NCI-H1417 treated with DMSO at 0.1 percent for 48 hours (cell line): Measurements from ENCODE around the gene ZNF774.
A peak's percentile ranks its signal among the peaks of the same experiment; 100 is the strongest.
"Not testable (repeated sequence)": the region's sequence is repeated elsewhere in the genome, so short reads cannot be mapped to it uniquely, and the experiment has no call there.

ENCODE experiments used
- DNase-seq: peaks from one replicate; lab custom pipeline; 2025; lab: John Stamatoyannopoulos, UW

The ZNF774 gene

GRCh38 chr15:90347431-90348065, 4.5 kb upstream of the ZNF774 start:
- DNase-seq = not testable (repeated sequence)

- DNase-seq = no peak
These were observed 3.6 kb upstream of the ZNF774 start for GRCh38 chr15:90348456-90348855.

GRCh38 chr15:90349072-90349471, 3.0 kb upstream of the ZNF774 start:
- no peak for DNase-seq

- DNase-seq = no peak
These were observed 2.3 kb upstream of the ZNF774 start for GRCh38 chr15:90349821-90350220.

- no peak for DNase-seq
These were observed 491 bp upstream of the ZNF774 start for GRCh38 chr15:90351479-90352106.

GRCh38 chr15:90354986-90355385, 2.9 kb downstream of the ZNF774 start:
- DNase-seq = no peak

GRCh38 chr15:90358124-90359033, 6.3 kb downstream of the ZNF774 start:
- no peak for DNase-seq

GRCh38 chr15:90360746-90361145, 8.7 kb downstream of the ZNF774 start:
- no peak for DNase-seq

GRCh38 chr15:90362936-90363212, 10.8 kb downstream of the ZNF774 start:
- no peak for DNase-seq

GRCh38 chr15:90364251-90364650, 12.2 kb downstream of the ZNF774 start:
- DNase-seq = no peak

- DNase-seq = no peak
These were observed 13.5 kb downstream of the ZNF774 start for GRCh38 chr15:90365414-90366055.

- DNase-seq = no peak
These were observed 15.5 kb downstream of the ZNF774 start for GRCh38 chr15:90367576-90367975.

- DNase-seq = no peak
These were observed 23.0 kb downstream of the ZNF774 start for GRCh38 chr15:90375071-90375470.

GRCh38 chr15:90376789-90377188, 24.7 kb downstream of the ZNF774 start:
- DNase-seq = no peak

GRCh38 chr15:90379263-90379662, 27.2 kb downstream of the ZNF774 start:
- DNase-seq = no peak

- DNase-seq = no peak
These were observed 29.4 kb downstream of the ZNF774 start for GRCh38 chr15:90381515-90381914.

GRCh38 chr15:90382320-90382719, 30.2 kb downstream of the ZNF774 start:
- DNase-seq = no peak

GRCh38 chr15:90386221-90386620, 34.1 kb downstream of the ZNF774 start:
- DNase-seq = no peak

- peak; percentile 84 for DNase-seq
These were observed 35.7 kb downstream of the ZNF774 start, which contains the start of gene IQGAP1 for GRCh38 chr15:90387534-90388461. IQGAP1 (plus strand) TSS chr15:90388242; CDS start chr15:90388342, 100 bp downstream.

GRCh38 chr15:90388462-90389380, 36.6 kb downstream of the ZNF774 start:
- DNase-seq = no peak
